Urothelium cell line (cell line): ENCODE results near the gene TSR2.

Experiments used
- DNase-seq: peaks from one replicate; pipeline ENCODE4 v3.0.0; 2011; ENCODE audit warnings: low spot score, mixed read lengths
- FAIRE-seq: peaks from 2 replicates; lab custom pipeline; 2011; peaks lifted over from hg19 to GRCh38; lab: Jason Lieb, UNC

Gene TSR2, protein sequence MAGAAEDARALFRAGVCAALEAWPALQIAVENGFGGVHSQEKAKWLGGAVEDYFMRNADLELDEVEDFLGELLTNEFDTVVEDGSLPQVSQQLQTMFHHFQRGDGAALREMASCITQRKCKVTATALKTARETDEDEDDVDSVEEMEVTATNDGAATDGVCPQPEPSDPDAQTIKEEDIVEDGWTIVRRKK

GRCh38 chrX:54439960-54440871 is at the start of gene TSR2:
Gene TSR2 (plus strand): TSS chrX:54440404. CDS start chrX:54440422, 18 bp downstream.
- FAIRE-seq (peak; percentile 46), DNase-seq (peak; percentile 84)

GRCh38 chrX:54397113-54397512 is 43.1 kb upstream of the TSR2 start:
- no peak for DNase-seq
- FAIRE-seq = no peak

- no peak for DNase-seq
- FAIRE-seq = no peak
Observed at GRCh38 chrX:54407266-54407665, 32.9 kb upstream of the TSR2 start.

- no peak for DNase-seq
- FAIRE-seq = no peak
Observed at GRCh38 chrX:54411732-54412131, 28.5 kb upstream of the TSR2 start.

GRCh38 chrX:54413753-54414152 is 26.5 kb upstream of the TSR2 start:
- DNase-seq (peak; percentile 6), FAIRE-seq (no peak)

GRCh38 chrX:54415534-54416350 is 24.5 kb upstream of the TSR2 start:
- DNase-seq (no peak), FAIRE-seq (no peak)

DNA sequence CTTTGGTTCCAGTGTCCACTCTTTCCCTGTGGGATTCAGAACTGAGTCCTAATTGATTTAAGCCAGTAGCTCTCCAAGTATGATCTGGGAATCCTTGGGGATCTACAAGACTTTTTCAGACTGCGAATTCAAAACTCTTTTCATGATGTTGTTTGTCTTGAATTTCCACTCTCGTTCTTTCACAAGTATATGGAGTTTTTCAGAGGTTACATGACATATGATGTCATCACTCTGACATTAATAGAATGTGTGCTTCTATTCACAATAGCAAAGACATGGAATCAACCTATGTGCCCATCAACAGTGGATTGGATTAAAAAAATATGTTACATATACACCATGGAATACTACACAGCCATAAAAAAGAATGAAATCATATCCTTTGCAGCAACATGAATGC is 23.2 kb upstream of the TSR2 start:
- DNase-seq (no peak), FAIRE-seq (no peak)

GRCh38 chrX:54419559-54420302 is 20.5 kb upstream of the TSR2 start:
- no peak for DNase-seq
- FAIRE-seq = no peak

GRCh38 chrX:54422168-54422567 is 18.0 kb upstream of the TSR2 start:
- FAIRE-seq (no peak), DNase-seq (no peak)

- FAIRE-seq (no peak), DNase-seq (no peak)
Observed at GRCh38 chrX:54423161-54423888, 16.9 kb upstream of the TSR2 start.

DNA sequence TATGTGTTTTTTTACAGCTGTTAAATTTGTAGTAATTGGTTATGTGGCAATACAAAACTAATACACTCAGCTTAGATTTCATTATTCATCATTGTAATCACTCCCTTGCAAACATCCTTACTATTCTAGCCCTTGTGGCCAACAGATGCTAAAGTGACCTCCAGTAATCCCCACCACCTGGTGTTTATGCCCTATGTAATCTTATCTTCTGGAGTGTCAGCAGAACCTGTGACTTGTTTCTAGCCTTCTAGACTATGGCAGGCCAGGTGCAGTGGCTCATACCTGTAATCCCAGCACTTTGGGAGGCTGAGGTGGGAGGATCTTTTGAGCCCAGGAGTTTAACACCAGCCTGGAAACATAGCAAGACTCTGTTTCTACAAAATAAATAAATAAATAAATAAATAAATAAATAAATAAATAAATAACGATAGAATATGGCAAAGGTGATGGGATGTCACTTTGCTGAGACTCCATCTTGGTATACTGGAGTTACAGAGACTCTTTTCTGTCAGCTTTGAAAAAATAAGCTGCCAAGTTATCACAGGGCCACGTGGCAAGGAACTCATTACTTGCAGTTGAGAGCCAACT is 12.3 kb upstream of the TSR2 start:
- FAIRE-seq (no peak), DNase-seq (no peak)

- no peak for FAIRE-seq
- no peak for DNase-seq
Observed at GRCh38 chrX:54430519-54430918, 9.7 kb upstream of the TSR2 start.

DNA sequence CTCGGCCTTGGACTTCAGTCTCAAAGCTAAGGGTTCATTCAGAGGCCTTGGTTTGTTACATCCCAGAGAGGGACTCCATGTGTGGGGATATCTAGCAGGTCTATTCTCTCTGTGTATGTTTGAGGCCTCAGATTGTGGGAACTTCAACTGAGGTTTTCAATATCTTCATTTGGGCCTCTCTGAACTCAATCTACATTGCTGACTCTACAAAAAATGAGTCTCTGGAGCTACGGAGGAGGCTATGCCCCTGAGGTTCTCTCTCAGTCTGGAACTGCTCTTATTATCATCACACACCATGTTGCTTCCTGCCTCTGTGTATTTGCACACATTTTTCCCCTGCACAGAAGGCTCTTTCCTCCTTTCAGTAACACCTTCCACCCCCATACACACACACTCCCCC is 5.1 kb upstream of the TSR2 start:
- DNase-seq = no peak
- FAIRE-seq = no peak

- no peak for DNase-seq
Observed at GRCh38 chrX:54442790-54443189, 2.6 kb downstream of the TSR2 start.

GRCh38 chrX:54444752-54445151 is 4.5 kb downstream of the TSR2 start:
- DNase-seq (no peak), FAIRE-seq (no peak)

More at GRCh38 chrX:54442790-54443189, 2.6 kb downstream of the TSR2 start:
- no peak for FAIRE-seq

GRCh38 chrX:54446084-54446483 is 5.9 kb downstream of the TSR2 start:
- FAIRE-seq (no peak), DNase-seq (no peak)

DNA sequence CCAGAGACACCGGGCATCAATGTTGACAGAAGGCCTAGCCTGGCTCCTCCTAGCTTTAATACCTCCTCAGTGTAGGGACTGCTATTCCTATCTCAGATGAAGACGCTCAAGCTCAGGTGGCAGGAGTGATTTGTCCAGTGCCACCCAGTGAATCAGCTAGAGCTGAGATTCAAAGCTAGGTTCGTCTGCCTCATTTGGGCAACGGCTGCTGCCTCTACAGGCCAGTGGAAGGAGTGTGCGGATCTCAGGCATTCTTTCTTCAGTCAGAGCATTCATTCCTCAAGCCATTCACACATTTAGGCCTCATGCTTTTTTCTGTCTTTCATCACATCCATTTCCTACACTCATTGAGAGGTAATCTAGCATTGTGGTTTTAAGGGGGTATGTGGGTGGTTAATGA is 7.3 kb downstream of the TSR2 start:
- FAIRE-seq = no peak
- DNase-seq = peak; percentile 11

GRCh38 chrX:54449929-54450328 is 9.7 kb downstream of the TSR2 start:
- DNase-seq (no peak), FAIRE-seq (no peak)

- DNase-seq = peak; percentile 14
- FAIRE-seq = no peak
Observed at GRCh38 chrX:54452920-54453319, 12.7 kb downstream of the TSR2 start.
